Measurements from ENCODE around the gene HIF1A.

- no peak for TF ChIP-seq CTCF (conservative IDR thresholded peaks at IDR 0.05; ENCODE audit: low read depth, low read length)
- no peak for TF ChIP-seq EZH2phosphoT487 (IDR thresholded peaks at IDR 0.05; ENCODE audit: borderline replicate concordance, low read length)
- no peak for TF ChIP-seq EZH2 (IDR thresholded peaks at IDR 0.05; ENCODE audit: low read length, unreplicated experiment)
These were observed 8.2 kb downstream of the HIF1A start for GRCh38 chr14:61703342-61704129.

Measured in PC-3 (cell line).